WI38 (cell line): ENCODE measurements around the gene LUZP2.

Source experiments
- H3K4me3 ChIP-seq: 2 replicates; pipeline ENCODE4 v1.5.1; 2011; ENCODE audit warnings: low read depth, mild to moderate bottlenecking, control low read depth, low read length
- TF ChIP-seq, protein P1 (sequence below): IDR thresholded peaks from 2 replicates; pipeline ENCODE4 v1.5.1; 2012; ENCODE audit warnings: low read depth, mild to moderate bottlenecking, control low read depth, low read length

Gene LUZP2

DNA sequence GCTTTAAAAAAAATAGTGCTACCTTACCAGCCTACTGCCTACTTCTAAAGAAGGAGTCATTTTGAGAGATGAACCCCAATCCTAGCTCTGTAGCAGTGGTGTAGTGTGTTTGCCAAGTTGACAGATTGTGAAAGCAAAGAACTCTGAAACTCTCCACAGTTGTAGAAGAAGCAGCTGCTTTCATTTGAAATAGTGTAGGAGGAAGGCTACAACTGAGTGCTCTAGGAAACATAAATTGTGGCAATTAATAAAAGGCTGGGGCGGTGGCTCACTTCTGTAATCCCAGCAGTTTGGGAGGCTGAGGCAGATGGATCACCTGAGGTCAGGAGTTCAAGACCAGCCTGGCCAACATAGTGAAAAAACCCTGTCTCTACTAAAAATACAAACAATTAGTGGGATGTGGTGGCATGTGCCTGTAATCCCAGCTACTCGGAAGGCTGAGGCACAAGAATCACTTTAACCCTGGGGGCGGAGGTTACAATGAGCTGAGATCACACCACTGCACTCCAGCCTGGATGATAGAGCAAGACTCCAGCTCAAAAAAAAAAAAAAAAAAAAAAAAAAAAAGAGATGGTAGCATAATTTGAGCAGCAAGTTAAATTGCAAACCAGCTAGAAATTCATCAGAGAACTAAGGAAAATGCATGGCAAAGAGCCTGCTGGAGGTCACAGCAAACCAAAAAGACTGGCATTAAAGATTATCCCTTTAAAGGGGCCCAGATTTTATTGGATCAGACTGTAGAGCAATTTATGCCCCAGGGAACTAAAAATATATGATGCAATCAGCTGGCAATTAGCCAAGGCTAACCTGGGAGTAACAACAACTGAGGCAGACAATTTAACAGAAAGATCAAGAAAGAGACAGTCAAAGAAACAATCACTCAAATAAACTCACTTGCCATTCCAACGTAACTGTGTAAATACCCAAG, 112.6 kb downstream of the LUZP2 start:
- no peak overlapping the region for H3K4me3 ChIP-seq
- TF ChIP-seq, protein P1, sequence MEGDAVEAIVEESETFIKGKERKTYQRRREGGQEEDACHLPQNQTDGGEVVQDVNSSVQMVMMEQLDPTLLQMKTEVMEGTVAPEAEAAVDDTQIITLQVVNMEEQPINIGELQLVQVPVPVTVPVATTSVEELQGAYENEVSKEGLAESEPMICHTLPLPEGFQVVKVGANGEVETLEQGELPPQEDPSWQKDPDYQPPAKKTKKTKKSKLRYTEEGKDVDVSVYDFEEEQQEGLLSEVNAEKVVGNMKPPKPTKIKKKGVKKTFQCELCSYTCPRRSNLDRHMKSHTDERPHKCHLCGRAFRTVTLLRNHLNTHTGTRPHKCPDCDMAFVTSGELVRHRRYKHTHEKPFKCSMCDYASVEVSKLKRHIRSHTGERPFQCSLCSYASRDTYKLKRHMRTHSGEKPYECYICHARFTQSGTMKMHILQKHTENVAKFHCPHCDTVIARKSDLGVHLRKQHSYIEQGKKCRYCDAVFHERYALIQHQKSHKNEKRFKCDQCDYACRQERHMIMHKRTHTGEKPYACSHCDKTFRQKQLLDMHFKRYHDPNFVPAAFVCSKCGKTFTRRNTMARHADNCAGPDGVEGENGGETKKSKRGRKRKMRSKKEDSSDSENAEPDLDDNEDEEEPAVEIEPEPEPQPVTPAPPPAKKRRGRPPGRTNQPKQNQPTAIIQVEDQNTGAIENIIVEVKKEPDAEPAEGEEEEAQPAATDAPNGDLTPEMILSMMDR: no peak

DNA sequence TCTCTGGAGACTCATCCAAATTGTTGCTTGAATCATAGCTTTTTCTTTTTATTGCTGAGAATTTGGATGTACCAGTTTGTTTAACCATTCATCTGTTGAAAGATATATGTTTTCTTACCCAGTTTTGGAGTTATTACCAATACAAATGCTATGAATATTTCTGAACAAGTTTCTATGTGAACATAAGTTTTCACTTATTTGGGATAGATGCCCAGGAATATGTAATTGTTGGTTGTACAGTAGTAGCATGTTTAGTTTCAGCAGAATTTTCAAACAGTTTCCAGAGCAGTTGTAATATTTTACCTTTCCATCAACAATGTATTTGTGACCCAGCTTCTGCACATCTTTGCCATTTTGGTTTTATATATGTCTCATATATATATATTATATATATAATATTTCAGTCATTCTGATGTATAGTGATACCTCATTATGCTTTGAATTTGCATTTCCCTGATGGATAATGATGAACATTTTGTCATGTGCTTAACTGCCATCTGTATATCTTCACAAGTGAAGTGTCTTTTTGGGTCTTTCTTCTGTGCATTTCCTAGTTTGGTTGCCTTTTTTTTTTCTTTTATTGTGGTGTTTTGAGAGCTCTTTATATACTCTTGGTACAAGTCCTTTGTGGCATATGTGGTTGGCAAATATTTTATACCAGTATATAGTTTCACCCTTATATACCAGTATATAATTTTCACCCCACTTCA, 118.8 kb downstream of the LUZP2 start:
- no peak overlapping the region for H3K4me3 ChIP-seq
- TF ChIP-seq, protein P1: no peak

DNA sequence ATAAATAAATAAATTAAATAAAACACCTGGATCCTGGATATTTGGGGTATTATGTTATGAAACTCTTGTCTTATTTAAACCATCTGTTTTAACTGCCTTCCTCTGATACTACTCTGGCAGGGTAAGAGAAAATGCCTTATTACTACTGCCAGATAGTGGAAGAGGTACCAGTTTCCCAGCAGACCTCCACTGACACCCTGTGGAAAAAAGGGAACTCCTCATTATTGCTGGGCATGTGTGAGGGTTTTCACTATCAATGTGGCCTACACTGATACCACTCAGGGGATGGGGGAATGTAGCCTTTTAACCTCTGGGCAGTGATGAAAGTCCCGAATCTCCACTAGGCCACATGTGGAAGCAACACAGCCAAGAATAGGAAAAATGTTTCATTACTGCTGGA, 121.0 kb downstream of the LUZP2 start:
- TF ChIP-seq, protein P1: no peak

DNA sequence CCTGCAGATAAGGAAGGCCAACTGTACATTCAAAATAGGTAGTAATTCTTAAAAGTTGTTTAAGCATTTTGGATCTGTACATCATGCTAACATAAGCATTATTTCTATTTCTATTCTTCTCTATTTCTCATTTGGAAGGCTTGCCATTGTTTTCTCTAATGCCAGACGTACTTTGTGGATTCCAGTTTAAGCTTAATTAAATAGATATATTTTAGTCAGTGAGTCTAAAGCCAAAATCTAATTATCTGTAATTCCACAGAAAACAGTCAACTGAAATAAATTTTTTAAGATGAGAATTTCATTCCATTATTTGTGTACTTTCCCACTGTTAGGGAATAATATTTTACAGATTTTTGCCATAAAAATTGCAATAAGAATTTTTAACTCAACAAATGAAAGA, 123.0 kb downstream of the LUZP2 start:
- TF ChIP-seq, protein P1: no peak
- no peak overlapping the region for H3K4me3 ChIP-seq

More for the DNA sequence above, 121.0 kb downstream of the LUZP2 start:
- no peak overlapping the region for H3K4me3 ChIP-seq

GRCh38 chr11:24622262-24622661, 125.4 kb downstream of the LUZP2 start:
- TF ChIP-seq, protein P1: no peak

DNA sequence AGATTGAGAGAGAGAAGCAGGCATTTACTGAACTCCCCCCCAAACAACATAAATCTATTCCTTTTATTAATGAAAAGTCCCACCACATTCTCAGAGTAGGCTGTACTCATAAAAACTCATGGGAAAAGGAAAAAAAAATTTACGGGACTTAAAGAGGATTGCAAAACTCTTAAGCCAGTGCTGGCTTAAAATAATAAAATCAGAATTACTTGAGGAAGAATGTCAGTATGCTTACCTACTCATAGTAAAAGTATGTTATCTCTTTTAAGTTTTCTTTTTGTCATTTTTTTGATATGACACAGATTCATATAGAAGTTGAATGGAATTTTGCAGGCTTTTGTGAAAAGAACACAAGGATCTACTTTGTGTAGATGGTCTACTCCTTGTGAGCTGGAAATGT, 126.3 kb downstream of the LUZP2 start:
- no peak overlapping the region for H3K4me3 ChIP-seq
- TF ChIP-seq, protein P1: no peak

More at GRCh38 chr11:24622262-24622661, 125.4 kb downstream of the LUZP2 start:
- no peak overlapping the region for H3K4me3 ChIP-seq

DNA sequence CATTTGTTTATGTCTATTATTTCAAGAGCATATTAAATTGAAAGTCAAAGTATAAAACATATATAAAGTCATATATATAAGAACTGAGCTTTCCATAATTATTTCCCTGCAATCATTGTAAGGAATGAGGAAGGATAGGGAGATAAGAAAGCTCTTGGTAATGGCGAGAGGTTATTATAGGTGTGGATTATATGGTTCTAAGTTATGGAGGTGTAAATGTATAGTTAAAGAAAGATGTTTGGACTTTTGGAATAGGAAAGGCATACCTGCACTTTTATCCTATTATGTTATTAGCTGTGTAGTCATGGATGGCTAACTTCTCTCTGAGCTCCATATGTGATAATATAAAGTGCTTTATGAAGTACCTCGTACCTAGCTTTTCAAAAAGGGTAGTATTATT, 127.6 kb downstream of the LUZP2 start:
- TF ChIP-seq, protein P1: no peak
- H3K4me3 ChIP-seq: no peak overlapping the region
